T follicular helper cell (primary cell): Measurements from ENCODE around the gene MINDY4.

Experiments
- DNase-seq: peaks from one replicate; pipeline ENCODE4 v3.0.0-alpha.2; 2020; ENCODE audit warnings: low read depth

Gene MINDY4

GRCh38 chr7:30852744-30853288, 81.6 kb downstream of the MINDY4 start:
- no peak for DNase-seq

DNA sequence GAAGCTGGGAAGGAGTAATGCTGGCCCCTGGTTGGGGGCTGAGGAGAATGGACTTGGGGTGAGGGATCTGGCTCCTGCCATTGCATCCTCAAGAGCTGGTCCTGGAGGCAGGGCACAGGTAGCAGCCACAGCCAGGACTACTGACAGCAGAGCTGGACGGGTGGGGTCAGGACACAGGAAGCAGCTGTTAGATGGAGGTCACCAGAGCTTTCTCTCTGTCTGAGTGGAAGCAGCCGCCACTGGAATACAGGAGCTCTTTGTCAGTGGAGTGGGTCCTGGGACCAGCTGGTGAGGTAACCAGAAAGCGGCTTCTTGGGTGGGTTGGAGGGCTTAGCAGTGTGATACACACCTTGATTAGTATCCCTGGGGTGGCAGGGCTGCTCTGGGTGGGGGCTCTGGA, 82.4 kb downstream of the MINDY4 start:
- DNase-seq, result no peak

DNA sequence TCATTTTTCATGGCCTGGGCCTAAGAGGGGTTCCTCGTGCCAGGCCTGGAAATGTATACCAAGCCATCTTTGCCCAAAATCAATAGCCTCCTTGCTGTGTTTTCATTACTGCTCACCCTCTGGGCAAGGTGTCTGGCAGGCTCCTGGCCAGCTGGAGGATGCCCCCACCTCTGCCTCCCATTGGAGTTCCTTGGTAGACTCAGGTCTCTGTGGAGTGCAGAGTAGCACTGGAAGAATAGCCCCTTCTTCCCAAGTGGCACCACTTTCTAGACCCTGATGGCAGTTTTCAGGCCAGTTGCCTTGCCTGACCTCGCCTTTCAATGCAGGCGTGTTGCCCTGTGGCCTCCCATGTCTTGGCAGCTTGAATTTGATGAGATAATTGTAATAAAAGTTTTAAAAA, 84.7 kb downstream of the MINDY4 start:
- DNase-seq, result no peak

GRCh38 chr7:30858576-30858975, 87.4 kb downstream of the MINDY4 start:
- DNase-seq, result no peak

DNA sequence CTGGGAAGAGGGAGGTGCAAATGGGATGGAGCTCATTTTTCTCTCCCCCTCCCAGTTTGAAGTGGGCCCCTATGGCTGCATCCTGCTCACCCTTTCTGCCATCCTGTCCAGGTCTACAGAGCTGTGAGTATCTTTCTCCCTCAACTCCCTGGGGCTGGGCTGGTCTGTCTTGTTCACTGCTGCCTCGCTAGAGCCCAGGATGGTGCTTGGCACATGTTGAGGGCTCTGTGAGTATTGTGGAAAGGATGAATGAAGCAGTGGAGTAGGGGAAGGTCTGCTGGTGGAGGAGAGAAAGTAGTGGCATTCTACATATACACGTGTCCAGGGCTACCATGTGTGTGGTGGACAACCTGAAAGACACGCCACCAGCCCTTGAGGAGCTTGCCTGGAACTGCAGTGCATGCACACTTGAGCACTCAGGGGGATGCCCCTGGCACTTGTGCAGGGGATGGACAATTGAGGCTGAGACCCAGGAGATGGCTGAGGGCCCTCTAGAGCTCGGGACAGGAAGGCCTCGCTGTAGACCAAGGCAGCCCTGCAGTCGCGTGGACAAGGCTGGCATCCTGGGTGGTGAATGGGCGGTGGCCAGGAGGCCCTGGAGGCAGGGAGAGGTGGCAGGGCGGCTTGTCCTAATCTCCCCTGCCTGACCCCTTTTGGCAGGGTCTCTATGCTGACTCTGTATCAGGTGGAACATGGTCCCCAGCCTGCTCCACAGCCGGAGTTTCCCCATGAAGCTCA, 88.2 kb downstream of the MINDY4 start:
- no peak for DNase-seq

DNA sequence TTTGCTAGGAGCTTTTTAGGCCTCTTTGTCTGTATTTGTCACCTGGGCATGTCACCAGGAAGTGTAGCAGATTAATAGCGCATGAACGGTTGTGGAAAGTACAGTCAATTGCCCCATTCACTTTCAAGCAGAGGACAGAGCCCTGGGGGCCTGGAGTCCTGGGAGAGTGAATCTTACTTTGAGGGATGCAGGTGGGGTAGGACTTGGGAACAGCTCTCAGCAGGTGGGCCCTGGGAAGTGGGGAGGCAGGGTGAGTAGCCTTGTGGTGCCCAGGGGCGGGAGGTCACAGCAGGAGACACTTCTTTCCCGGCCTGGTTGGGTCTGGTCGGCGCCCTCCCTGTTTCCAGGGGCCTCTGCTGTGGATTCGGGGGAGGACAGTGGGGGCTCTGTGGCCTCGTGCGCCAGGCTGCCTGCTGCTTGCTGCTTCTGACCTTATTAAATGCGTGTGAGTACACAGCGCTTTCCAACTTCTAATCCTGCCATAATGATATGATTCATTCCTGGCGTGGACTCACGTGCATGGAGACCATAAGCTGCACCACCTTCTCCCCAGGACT, 88.8 kb downstream of the MINDY4 start:
- no peak for DNase-seq

DNA sequence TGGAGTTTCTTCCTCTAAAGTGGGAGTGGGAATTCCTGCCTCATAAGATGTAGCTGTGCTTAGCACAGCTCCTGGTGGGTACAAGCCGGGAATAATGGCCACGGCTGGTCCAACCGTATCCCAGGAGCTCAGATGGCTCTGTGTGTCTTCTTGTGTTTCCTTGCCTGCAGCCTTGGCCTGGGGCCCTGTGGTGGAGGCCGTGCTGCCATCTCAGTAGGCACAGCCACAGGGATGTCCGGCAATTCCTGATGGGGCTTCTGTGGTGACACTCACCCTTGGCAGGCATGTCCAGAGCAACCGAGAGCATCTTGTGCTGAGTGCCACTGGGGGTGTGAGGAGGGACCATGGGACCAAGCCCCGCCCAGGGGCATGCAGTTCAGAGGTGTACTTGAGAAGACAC, 90.4 kb downstream of the MINDY4 start:
- DNase-seq, result no peak

DNA sequence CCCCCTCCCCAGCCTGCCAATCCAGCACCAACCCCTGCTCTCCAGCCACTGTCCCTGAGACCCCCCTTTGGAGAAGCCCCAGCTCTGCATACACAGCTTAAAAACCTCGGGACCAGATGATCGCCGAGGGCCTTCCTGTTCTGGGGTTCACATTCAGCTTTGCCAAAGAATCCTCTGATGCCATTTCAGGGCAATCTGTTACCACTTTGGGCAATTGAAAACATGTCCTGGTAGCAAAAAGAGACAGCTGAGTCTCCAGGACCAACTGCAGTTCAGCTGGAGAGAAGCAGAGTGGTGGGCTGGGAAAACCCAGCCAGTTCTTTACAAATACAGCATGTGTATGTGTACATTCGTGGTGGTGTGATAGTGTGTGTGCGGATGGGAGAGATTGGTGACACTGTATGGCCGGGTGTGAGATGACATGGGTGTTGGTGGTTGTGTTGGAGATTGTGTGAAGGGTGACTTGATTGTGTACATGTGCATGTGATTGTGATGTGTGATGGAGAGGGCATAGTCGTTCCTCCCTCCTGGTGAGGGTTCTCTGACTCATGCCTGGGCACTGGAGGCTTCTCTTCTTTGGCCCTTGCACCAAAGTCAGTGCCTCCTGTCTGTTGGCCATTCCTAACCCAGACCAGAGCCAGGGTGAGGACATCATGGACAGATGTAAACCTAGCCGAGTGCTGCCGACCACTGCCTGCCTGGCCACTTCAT, 91.9 kb downstream of the MINDY4 start:
- DNase-seq, result no peak

- DNase-seq, result no peak
Observed at GRCh38 chr7:30863706-30864035, 92.5 kb downstream of the MINDY4 start.

- no peak for DNase-seq
Observed at GRCh38 chr7:30864101-30864500, 92.9 kb downstream of the MINDY4 start.

GRCh38 chr7:30865076-30865475, 93.9 kb downstream of the MINDY4 start:
- no peak for DNase-seq

- no peak for DNase-seq
Observed at GRCh38 chr7:30865821-30866220, 94.6 kb downstream of the MINDY4 start.

DNA sequence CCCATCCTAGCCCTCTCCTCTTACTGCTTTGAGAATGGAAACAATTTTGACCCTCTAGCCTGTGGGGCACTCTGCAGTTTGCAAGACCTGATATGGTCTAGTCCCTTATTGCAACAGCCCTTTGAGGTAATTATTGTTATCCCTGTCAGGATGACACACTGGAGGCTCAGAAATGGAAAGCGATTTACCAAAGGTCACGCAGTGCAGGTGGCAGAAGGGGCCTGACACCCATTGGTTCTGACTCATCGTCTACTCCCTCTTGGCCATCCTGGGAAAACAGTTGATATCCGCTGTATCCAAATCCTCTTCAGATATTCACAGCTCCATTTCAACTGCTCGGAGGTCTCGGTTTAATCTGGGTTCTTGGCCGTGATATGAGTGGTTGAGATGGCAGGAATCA, 95.7 kb downstream of the MINDY4 start:
- no peak for DNase-seq

- no peak for DNase-seq
Observed at GRCh38 chr7:30867483-30867882, 96.3 kb downstream of the MINDY4 start.

DNA sequence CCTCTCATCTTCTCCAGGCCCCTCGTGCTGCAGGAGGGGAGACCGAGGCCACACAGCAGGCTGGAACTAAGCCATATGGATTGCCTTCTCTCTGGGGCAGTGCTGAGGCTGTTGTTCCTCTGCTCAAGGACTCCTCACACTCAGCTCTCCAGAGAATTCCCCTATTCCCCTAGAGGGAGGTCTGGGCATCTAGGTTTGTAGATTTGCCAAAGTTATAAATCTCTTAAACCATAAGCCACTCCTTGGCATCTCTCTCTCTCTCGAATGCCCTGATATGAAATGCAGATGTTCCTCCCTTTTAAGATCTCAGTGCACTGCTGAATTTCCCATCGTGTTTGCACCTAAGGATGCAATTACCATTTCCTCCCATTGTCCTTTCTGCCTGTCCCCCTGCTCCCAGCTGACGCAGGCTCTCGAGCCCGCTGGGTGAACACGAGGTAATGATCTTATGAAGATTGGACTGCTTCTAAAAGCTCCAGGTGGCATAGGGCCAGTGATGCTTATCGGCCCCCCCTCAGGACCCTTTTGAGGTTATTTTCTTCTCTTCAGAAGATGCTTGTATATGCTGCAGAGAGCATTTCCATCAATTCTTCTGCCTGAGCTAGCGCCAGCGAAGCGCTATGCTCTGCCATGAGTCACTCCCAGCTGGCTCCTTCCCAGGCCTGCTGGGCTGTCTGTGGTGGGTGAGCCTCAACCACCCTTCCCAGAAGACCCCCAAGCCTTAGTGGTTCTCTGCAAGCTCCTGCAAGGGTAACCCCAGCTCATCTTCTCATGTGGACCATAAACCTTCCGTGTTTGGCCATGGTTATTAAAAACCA, 98.8 kb downstream of the MINDY4 start:
- no peak for DNase-seq

- no peak for DNase-seq
Observed at GRCh38 chr7:30870821-30871518, 99.8 kb downstream of the MINDY4 start.

- DNase-seq, result no peak
Observed at GRCh38 chr7:30871655-30872054, 100.4 kb downstream of the MINDY4 start.

GRCh38 chr7:30873207-30873606, 102.0 kb downstream of the MINDY4 start:
- DNase-seq, result no peak

- DNase-seq, result no peak
Observed at GRCh38 chr7:30873656-30874055, 102.4 kb downstream of the MINDY4 start.

DNA sequence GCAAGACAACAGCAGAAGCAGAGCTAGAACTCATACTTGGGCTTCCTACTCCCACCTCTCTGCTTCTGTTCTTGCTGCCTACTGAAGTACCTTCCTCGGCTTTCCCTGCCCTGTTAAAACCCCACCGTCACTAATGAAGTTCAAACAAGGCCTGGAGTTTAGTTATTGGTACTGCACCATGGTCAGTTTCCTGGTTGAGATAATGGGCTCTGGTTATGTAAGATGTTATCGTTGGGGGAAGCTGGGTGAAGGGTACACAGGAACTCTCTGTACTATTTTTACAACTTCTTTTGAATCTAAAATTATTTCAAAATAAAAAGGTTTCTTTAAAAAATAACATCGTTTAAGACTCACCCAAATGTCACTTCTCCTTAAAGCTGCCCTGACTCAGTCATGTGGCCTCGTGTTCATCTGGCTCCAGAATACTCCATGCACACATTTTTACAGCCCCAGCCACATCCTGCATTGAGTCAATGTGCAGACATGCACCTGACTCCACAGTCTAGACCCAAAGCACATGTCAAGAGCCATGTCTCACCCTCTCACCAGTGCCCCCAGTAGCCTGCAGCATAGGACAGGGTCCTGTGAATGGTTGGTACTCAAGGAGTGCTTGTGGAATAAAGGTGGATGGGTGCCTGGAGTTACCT, 103.6 kb downstream of the MINDY4 start:
- DNase-seq, result no peak
